Progenitor cell of endocrine pancreas (in vitro differentiated cells): Measurements from ENCODE around the gene PRR22. TPM values are rescaled to one million over a fixed set of nuclear protein-coding genes. Genes with fewer than 3 reads are reported as not detected.

Experiments used
- DNase-seq: peaks from one replicate; pipeline ENCODE4 v3.0.0; 2021; ENCODE audit warnings: low spot score; ENCODE audit not compliant: unreplicated experiment
- H3K27ac Mint-ChIP-seq: 2 replicates; pipeline ENCODE4 v1.8.0; 2021; ENCODE audit warnings: mild to moderate bottlenecking, moderate library complexity, mixed read lengths
- H3K27me3 Mint-ChIP-seq: 2 replicates; pipeline ENCODE4 v1.8.0; 2021; ENCODE audit warnings: mixed read lengths
- H3K36me3 Mint-ChIP-seq: 2 replicates; pipeline ENCODE4 v1.8.0; 2022; ENCODE audit warnings: mixed read lengths; ENCODE audit not compliant: insufficient read depth
- H3K4me1 Mint-ChIP-seq: 2 replicates; pipeline ENCODE4 v1.8.0; 2021; ENCODE audit warnings: low read depth, mixed read lengths
- H3K4me3 Mint-ChIP-seq: 2 replicates; pipeline ENCODE4 v1.8.0; 2021; ENCODE audit warnings: low read depth, mild to moderate bottlenecking, moderate library complexity, mixed read lengths
- H3K9me3 Mint-ChIP-seq: 2 replicates; pipeline ENCODE4 v1.8.0; 2021; ENCODE audit warnings: low read depth, mixed read lengths
- total RNA-seq: library from RNA; stranded (reverse); gene quantifications from 2 replicates; pipeline ENCODE4 v1.2.1, GENCODE V29; 2021
- TF ChIP-seq, protein P1 (sequence below): fragments of 200-600 bp; sonication (generic); IDR thresholded peaks from one replicate; pipeline ENCODE4 v1.5.0; 2021; ENCODE audit warnings: antibody characterized with exemption, mild to moderate bottlenecking; ENCODE audit not compliant: unreplicated experiment

Gene PRR22
- total RNA-seq, 1 donor from 2014 or later: 5.8 TPM

DNA sequence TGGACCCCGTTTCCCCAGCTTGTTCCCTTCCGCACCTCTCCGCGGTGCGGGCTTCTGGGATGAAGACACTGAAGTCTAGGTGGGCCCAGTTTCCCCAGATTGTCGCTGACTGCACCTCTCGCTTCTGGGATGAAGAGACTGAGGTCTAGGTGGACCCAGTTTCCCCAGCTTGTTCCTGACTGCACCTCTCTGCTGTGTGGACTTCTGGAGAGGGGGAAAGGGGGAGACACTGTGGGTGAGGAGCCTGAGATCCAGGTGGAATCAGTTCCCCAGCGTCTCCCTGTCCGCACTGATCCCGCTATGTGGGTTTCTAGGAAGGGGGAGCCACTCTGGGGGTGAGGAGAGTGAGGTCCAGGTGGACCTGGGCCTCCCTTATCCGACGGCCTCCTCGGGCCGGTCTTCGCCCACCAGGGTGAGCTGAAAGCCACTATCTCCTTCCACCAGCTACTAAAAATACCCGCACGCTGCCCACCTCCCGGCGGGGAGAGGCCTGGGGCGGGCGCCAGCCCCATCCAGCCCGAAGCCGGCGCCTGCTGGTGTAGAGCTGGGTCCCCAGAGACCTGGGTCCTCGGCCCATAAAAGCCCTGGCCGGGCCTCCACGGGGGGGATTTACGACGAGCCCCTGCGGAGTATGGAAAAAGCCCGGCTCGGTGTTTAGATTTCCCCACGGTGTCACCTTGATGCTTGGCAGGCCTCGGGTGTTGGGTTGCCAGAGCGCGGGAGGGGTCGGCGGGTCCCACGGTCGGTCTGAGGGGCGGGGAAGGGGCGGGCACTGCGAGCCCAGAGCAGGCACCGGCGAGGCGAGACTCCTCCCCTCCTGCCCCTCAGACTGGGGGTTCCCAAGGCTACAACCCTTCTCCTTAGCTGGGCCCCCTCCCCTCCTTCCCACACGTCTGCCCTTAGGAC lies 44.4 kb upstream of the PRR22 start:
- DNase-seq: peak; percentile 30
- H3K4me3 Mint-ChIP-seq: peak overlapping the region; percentile 88
- H3K27me3 Mint-ChIP-seq: peaks cover 7% of the 10 kb centered on the region
- H3K4me1 Mint-ChIP-seq: peaks cover 1% of the 10 kb centered on the region
- TF ChIP-seq, protein P1, sequence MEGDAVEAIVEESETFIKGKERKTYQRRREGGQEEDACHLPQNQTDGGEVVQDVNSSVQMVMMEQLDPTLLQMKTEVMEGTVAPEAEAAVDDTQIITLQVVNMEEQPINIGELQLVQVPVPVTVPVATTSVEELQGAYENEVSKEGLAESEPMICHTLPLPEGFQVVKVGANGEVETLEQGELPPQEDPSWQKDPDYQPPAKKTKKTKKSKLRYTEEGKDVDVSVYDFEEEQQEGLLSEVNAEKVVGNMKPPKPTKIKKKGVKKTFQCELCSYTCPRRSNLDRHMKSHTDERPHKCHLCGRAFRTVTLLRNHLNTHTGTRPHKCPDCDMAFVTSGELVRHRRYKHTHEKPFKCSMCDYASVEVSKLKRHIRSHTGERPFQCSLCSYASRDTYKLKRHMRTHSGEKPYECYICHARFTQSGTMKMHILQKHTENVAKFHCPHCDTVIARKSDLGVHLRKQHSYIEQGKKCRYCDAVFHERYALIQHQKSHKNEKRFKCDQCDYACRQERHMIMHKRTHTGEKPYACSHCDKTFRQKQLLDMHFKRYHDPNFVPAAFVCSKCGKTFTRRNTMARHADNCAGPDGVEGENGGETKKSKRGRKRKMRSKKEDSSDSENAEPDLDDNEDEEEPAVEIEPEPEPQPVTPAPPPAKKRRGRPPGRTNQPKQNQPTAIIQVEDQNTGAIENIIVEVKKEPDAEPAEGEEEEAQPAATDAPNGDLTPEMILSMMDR: no peak
- H3K9me3 Mint-ChIP-seq: no peaks in the 10 kb centered on the region
- H3K36me3 Mint-ChIP-seq: no peaks in the 10 kb centered on the region
- H3K27ac Mint-ChIP-seq: peak overlapping the region; percentile 97

DNA sequence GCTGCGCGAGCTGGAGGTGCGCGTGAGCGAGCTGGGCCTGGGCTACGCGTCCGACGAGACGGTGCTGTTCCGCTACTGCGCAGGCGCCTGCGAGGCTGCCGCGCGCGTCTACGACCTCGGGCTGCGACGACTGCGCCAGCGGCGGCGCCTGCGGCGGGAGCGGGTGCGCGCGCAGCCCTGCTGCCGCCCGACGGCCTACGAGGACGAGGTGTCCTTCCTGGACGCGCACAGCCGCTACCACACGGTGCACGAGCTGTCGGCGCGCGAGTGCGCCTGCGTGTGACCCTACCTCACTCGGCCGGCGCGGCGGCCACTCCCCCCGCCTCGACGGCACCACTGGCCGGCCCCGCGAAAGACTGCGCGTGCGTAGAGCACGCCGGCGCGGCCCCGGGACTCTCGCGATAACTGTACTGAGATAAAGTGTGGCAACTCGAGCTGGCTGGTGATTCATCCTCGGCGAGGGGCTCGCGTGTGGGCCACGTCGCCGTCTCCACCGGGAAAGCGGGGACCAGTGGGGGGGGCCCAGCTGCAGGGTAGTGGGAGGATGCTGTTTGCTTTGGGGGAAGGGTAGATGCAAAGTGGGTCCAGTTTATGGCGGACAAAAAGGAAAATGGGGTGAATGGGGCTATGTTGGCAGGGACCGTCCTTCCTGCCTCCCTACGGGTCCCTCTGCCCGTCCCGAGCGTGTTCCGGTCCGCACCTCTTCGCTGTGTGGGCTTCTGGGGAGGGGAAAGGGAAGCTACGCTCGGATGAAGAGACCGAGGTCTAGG lies 43.5 kb upstream of the PRR22 start:
- Mint-ChIP-seq H3K9me3 (no peaks in the 10 kb centered on the region), H3K4me3 (peak overlapping the region; percentile 88)

DNA sequence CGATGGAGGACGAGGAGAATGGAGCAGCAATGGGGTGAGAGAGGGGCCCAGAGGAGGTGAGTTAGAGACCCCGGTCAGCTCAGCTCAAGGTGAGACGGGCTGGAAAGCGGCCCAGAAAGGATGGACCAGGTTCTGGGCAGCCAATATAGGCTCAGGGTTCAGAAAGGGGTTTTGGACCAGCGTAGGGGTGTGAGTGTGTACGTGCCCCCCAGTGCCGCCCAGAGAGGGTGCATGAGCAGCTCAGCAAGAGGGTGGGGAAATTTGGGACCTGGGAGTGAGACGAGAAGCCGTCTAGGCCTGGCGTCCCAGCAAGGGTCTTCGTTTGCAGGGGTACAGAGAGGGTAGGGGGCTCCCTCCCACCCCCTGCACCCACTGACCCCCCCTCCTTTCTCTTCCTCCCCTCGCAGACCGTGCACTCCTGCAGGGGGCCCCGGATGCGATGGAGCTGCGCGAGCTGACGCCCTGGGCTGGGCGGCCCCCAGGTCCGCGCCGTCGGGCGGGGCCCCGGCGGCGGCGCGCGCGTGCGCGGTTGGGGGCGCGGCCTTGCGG lies 42.9 kb upstream of the PRR22 start:
- H3K4me3 Mint-ChIP-seq: peak overlapping the region; percentile 73
- H3K9me3 Mint-ChIP-seq: no peaks in the 10 kb centered on the region
- DNase-seq: no peak
- peaks cover 1% of the 10 kb centered on the region for H3K4me1 Mint-ChIP-seq
- peaks cover 4% of the 10 kb centered on the region for H3K27me3 Mint-ChIP-seq
- H3K27ac Mint-ChIP-seq: peak overlapping the region; percentile 91
- TF ChIP-seq, protein P1: no peak
- H3K36me3 Mint-ChIP-seq: no peaks in the 10 kb centered on the region

More for the DNA sequence above, 43.5 kb upstream of the PRR22 start:
- TF ChIP-seq, protein P1: no peak
- DNase-seq: peak; percentile 95
- peak overlapping the region; percentile 97 for H3K27ac Mint-ChIP-seq
- peaks cover 4% of the 10 kb centered on the region for H3K27me3 Mint-ChIP-seq
- H3K4me1 Mint-ChIP-seq: peaks cover 1% of the 10 kb centered on the region
- no peaks in the 10 kb centered on the region for H3K36me3 Mint-ChIP-seq

DNA sequence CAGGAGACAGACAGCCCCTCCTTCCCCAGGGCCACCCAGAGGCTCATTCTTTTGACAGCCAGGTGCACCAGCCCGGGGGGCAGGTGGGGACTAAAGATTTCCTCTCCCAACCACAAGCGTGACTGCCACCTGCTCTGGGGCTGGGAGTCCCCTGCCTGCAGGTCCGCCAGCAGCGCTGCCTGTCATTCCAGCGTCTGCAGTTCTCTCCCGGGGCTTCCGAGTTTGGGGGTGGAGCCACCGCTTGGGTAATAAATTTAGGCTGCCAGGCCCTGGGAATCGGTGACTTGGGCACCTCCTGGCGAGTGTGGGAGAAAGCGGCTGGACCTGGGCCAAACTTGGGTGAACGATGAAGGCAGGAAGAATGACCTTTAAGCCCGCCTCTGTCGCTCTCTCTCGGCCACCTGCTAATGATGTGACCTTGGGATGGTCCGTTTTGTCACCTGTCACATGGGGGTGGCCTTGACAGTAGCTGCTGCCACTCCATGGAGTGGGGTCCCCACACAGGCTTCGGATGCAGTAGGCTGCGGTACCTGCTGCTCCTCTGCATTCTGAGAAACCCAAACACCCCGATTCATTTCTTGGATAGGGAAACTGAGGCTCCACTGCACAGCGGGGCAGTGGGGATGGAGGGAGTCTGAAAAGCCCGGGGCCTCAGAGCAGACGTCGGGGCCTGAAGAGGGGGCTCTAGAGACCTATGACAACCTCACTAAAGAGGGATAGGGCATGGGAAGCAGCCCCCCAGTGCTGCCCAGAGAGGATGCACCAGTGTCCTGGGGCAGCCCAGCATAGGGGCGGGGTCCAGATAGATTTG lies 42.2 kb upstream of the PRR22 start:
- Mint-ChIP-seq H3K27ac (peak overlapping the region; percentile 91), H3K36me3 (no peaks in the 10 kb centered on the region), H3K9me3 (no peaks in the 10 kb centered on the region), H3K4me3 (peak overlapping the region; percentile 73), H3K4me1 (peaks cover 1% of the 10 kb centered on the region), H3K27me3 (no peaks in the 10 kb centered on the region)
- no peak for DNase-seq
- TF ChIP-seq, protein P1: no peak
